Astrocyte of the cerebellum (primary cell): ENCODE measurements around the gene THEM5.
"Not testable (repeated sequence)": the region's sequence is repeated elsewhere in the genome, so short reads cannot be mapped to it uniquely, and the experiment has no call there.

ENCODE experiments used
- DNase-seq: peaks from one replicate; pipeline ENCODE4 v3.0.0-alpha.2; 2011; ENCODE audit warnings: low read depth
- H3K4me3 ChIP-seq: 2 replicates; pipeline ENCODE4 v1.5.1; 2011; ENCODE audit warnings: mild to moderate bottlenecking, low read depth, low read length, moderate library complexity
- CTCF ChIP-seq: IDR thresholded peaks from 2 replicates; pipeline ENCODE4 v1.5.1; 2012; ENCODE audit warnings: low read length, low read depth, moderate library complexity, mild to moderate bottlenecking; ENCODE audit errors: missing control alignments
- in situ Hi-C: cut with HindIII; loops from 2 replicates; pipeline ENCODE4 v1.10.0; 2017; ENCODE audit warnings: low sequenced_read_pairs

The THEM5 gene

GRCh38 chr1:151891512-151891911, 38.0 kb upstream of the THEM5 start:
- no peak overlapping the region for H3K4me3 ChIP-seq

GRCh38 chr1:151888972-151889570, 35.6 kb upstream of the THEM5 start:
- no peak for TF ChIP-seq CTCF
- H3K4me3 ChIP-seq = no peak overlapping the region
- in situ Hi-C loops = no loop called here
- DNase-seq = no peak

More at GRCh38 chr1:151891512-151891911, 38.0 kb upstream of the THEM5 start:
- no peak for DNase-seq
- in situ Hi-C loops = no loop called here
- TF ChIP-seq CTCF = no peak

GRCh38 chr1:151887028-151887427, 33.5 kb upstream of the THEM5 start:
- in situ Hi-C loops = no loop called here
- H3K4me3 ChIP-seq = no peak overlapping the region
- TF ChIP-seq CTCF = no peak
- DNase-seq = no peak

GRCh38 chr1:151885479-151885878, 32.0 kb upstream of the THEM5 start:
- DNase-seq = no peak
- in situ Hi-C loops = no loop called here
- no peak overlapping the region for H3K4me3 ChIP-seq
- TF ChIP-seq CTCF = no peak

GRCh38 chr1:151884879-151885278, 31.4 kb upstream of the THEM5 start:
- in situ Hi-C loops, DNase-seq, H3K4me3 ChIP-seq: not testable (repeated sequence)

- H3K4me3 ChIP-seq, DNase-seq, in situ Hi-C loops: not testable (repeated sequence)
Observed at GRCh38 chr1:151884445-151884844, 30.9 kb upstream of the THEM5 start.

GRCh38 chr1:151883898-151884297, 30.4 kb upstream of the THEM5 start:
- in situ Hi-C loops, DNase-seq, H3K4me3 ChIP-seq: not testable (repeated sequence)

- in situ Hi-C loops, DNase-seq, H3K4me3 ChIP-seq: not testable (repeated sequence)
Observed at GRCh38 chr1:151882918-151883317, 29.4 kb upstream of the THEM5 start.

- TF ChIP-seq CTCF = no peak
- H3K4me3 ChIP-seq = no peak overlapping the region
- DNase-seq = no peak
- in situ Hi-C loops = no loop called here
Observed at GRCh38 chr1:151882466-151882865, 29.0 kb upstream of the THEM5 start.
